Caco-2 (cell line): ENCODE results near the gene LRP5. TPM values are rescaled to one million over a fixed set of nuclear protein-coding genes. Genes with fewer than 3 reads are reported as not detected.
"Not testable (repeated sequence)": the region's sequence is repeated elsewhere in the genome, so short reads cannot be mapped to it uniquely, and the experiment has no call there.

Source experiments
- BruUV-seq: library from RNA; stranded (reverse); fragments of 400-500 nt; replicated peaks from 2 replicates; lab custom pipeline; 2021; lab: Mats Ljungman, UMichigan
- CTCF ChIA-PET: fragments of 300-600 bp; sonication (Branson Sonifier 250); formaldehyde crosslinking; loops from one replicate; lab custom pipeline; 2022; ENCODE audit warnings: antibody characterized with exemption; lab: Charles Lee
- POLR2A ChIA-PET: fragments of 300-600 bp; sonication (Branson Sonifier 250); formaldehyde crosslinking; loops from one replicate; lab custom pipeline; 2022; ENCODE audit warnings: antibody characterized with exemption; lab: Charles Lee
- DNase-seq, 2 experiments: peaks; one replicate each; pipeline versions ENCODE4 v3.0.0 to v3.0.0-alpha.2; 2020 to 2022
- H3K27me3 ChIP-seq: replicated peaks from 2 replicates; pipeline ENCODE4 v1.6.0; 2011; ENCODE audit warnings: low read length; ENCODE audit not compliant: control insufficient read depth, insufficient read depth
- H3K36me3 ChIP-seq: 2 replicates; pipeline ENCODE4 v1.5.1; 2011; ENCODE audit warnings: low read length; ENCODE audit not compliant: control insufficient read depth, insufficient read depth
- H3K4me1 ChIP-seq: fragments of 250-450 bp; sonication (Bioruptor Pico); 2 replicates; pipeline ENCODE4 v1.5.1; 2020; ENCODE audit warnings: mild to moderate bottlenecking
- H3K4me3 ChIP-seq: 2 replicates; pipeline ENCODE4 v1.5.1; 2011; ENCODE audit warnings: low read depth, mild to moderate bottlenecking, control low read depth, low read length
- H3K9me3 ChIP-seq: fragments of 250-450 bp; sonication (Bioruptor Pico); 2 replicates; pipeline ENCODE4 v1.5.1; 2020; ENCODE audit warnings: mild to moderate bottlenecking, moderate library complexity
- H3K27ac Mint-ChIP-seq: one replicate; pipeline ENCODE4 v1.8.0; 2022; ENCODE audit warnings: mixed read lengths; ENCODE audit not compliant: unreplicated experiment
- H3K27me3 Mint-ChIP-seq: one replicate; pipeline ENCODE4 v1.8.0; 2022; ENCODE audit warnings: mixed read lengths; ENCODE audit not compliant: insufficient read depth, unreplicated experiment
- H3K36me3 Mint-ChIP-seq: one replicate; pipeline ENCODE4 v1.8.0; 2022; ENCODE audit warnings: mild to moderate bottlenecking, mixed read lengths; ENCODE audit not compliant: insufficient read depth, unreplicated experiment
- H3K4me1 Mint-ChIP-seq: one replicate; pipeline ENCODE4 v1.8.0; 2022; ENCODE audit warnings: low read depth, mixed read lengths; ENCODE audit not compliant: unreplicated experiment
- H3K4me3 Mint-ChIP-seq: one replicate; pipeline ENCODE4 v1.8.0; 2022; ENCODE audit warnings: mild to moderate bottlenecking, moderate library complexity, mixed read lengths; ENCODE audit not compliant: unreplicated experiment
- H3K9me3 Mint-ChIP-seq: one replicate; pipeline ENCODE4 v1.8.0; 2022; ENCODE audit warnings: mixed read lengths; ENCODE audit not compliant: unreplicated experiment
- CTCF ChIP-seq, 2 experiments: fragments of 200-600 bp in 1 of 2; IDR thresholded peaks; 1 replicate in 1 of 2; 2 replicates in 1 of 2; pipeline versions ENCODE4 v1.5.1 to v1.8.0; 2011 to 2022; ENCODE audit warnings: antibody characterized with exemption in 1 of 2, control low read depth in 1 of 2, inconsistent platforms in 1 of 2, low read depth in 1 of 2, low read length in 1 of 2, mild to moderate bottlenecking in 1 of 2, moderate library complexity in 1 of 2; ENCODE audit not compliant: insufficient read depth in 1 of 2, severe bottlenecking in 1 of 2, unreplicated experiment in 1 of 2
- intact Hi-C: fragments of 100-400 bp; cut with micrococcal nuclease; formaldehyde crosslinking; loops from one replicate; pipeline ENCODE4 v1.10.0; 2022; ENCODE audit not compliant: unreplicated experiment
- total RNA-seq: library from RNA; stranded (reverse); gene quantifications from 2 replicates; pipeline ENCODE4 v1.2.3, GENCODE V29; 2022

LRP5 gene
- total RNA-seq, 1 experiment from 2014 or later = 94.3 TPM

- peak in 1 of 2 experiments; percentile 43 for DNase-seq
- H3K4me1 Mint-ChIP-seq = peaks cover 12% of the 10 kb centered on the region
- peaks cover 29% of the 10 kb centered on the region for H3K36me3 Mint-ChIP-seq
- Histone ChIP-seq H3K27me3 (no peaks in the 10 kb centered on the region), H3K4me3 (no peak overlapping the region), H3K4me1 (peaks cover 17% of the 10 kb centered on the region), H3K9me3 (no peaks in the 10 kb centered on the region), H3K36me3 (peaks cover 3% of the 10 kb centered on the region; the same call in 1 of the 2 replicates)
- intact Hi-C loops = no loop called here
- no TSS peak for BruUV-seq
- H3K27ac Mint-ChIP-seq = no peak overlapping the region
- no peak for TF ChIP-seq CTCF (IDR thresholded peaks at IDR 0.05; ENCODE audit: insufficient read depth in 1 of 2, low read depth in 1 of 2, low read length in 1 of 2, severe bottlenecking in 1 of 2, unreplicated experiment in 1 of 2)
- H3K4me3 Mint-ChIP-seq = peak overlapping the region; percentile 45
- H3K27me3 Mint-ChIP-seq = no peaks in the 10 kb centered on the region
- ChIA-PET CTCF (interaction anchor here (0.5 kb wide), 1 partner anchor 166 kb away, joined by 3 read pairs; no protein-coding TSS in a partner anchor), POLR2A (no interaction called here)
- no peaks in the 10 kb centered on the region for H3K9me3 Mint-ChIP-seq
These were observed 145.5 kb downstream of the LRP5 start for GRCh38 chr11:68457898-68458249.

- POLR2A ChIA-PET, H3K36me3 ChIP-seq, H3K27ac Mint-ChIP-seq, H3K27me3 Mint-ChIP-seq, BruUV-seq, H3K4me3 ChIP-seq, intact Hi-C loops, H3K27me3 ChIP-seq, H3K9me3 ChIP-seq, CTCF ChIA-PET, H3K9me3 Mint-ChIP-seq, DNase-seq: not testable (repeated sequence)
- Mint-ChIP-seq H3K4me1 (peaks cover 15% of the 10 kb centered on the region), H3K4me3 (peak overlapping the region; percentile 45), H3K36me3 (peaks cover 31% of the 10 kb centered on the region)
- H3K4me1 ChIP-seq = peaks cover 17% of the 10 kb centered on the region
These were observed 145.9 kb downstream of the LRP5 start for GRCh38 chr11:68458340-68458739.

GRCh38 chr11:68459886-68460740 lies 147.7 kb downstream of the LRP5 start:
- Mint-ChIP-seq H3K9me3 (no peaks in the 10 kb centered on the region), H3K27ac (peak overlapping the region; percentile 99), H3K27me3 (no peaks in the 10 kb centered on the region), H3K36me3 (peaks cover 42% of the 10 kb centered on the region), H3K4me1 (peaks cover 26% of the 10 kb centered on the region), H3K4me3 (peak overlapping the region; percentile 96)
- no peak for TF ChIP-seq CTCF (IDR thresholded peaks at IDR 0.05; ENCODE audit: insufficient read depth in 1 of 2, low read depth in 1 of 2, low read length in 1 of 2, severe bottlenecking in 1 of 2, unreplicated experiment in 1 of 2)
- CTCF ChIA-PET = interaction anchor here (0.6 to 1.0 kb wide), 8 partner anchors 45 to 662 kb away, joined by 3 to 4 read pairs (median 3); partner anchors contain the start of gene C11orf24
- Histone ChIP-seq H3K4me3 (peak overlapping the region; percentile 88), H3K9me3 (no peaks in the 10 kb centered on the region), H3K36me3 (peaks cover 3% of the 10 kb centered on the region; the same call in 1 of the 2 replicates), H3K4me1 (peaks cover 17% of the 10 kb centered on the region), H3K27me3 (no peaks in the 10 kb centered on the region)
- DNase-seq = peak; percentile 99 to 100
- intact Hi-C loops = loop anchor here (1.0 to 2.0 kb wide), 2 partner anchors 13 to 73 kb away; no protein-coding TSS in a partner anchor
- POLR2A ChIA-PET = interaction anchor here (0.5 to 1.4 kb wide), 13 partner anchors 26 to 1296 kb away, joined by 3 to 13 read pairs (median 4); partner anchors contain the start of gene C11orf24
- BruUV-seq = TSS peak; percentile 95
